Suprapubic skin (tissue), 4 donors: ENCODE results near the gene MCC.

ENCODE experiments used
- CTCF ChIP-seq, 2 donors: fragments of 200-600 bp in 1 of 2; fragments of 450-650 bp in 1 of 2; sonication (generic) in 1 of 2; IDR thresholded peaks; one replicate each; pipeline ENCODE4 v1.5.1; 2016 to 2019; ENCODE audit warnings: antibody characterized with exemption in 2 of 2, mild to moderate bottlenecking in 1 of 2, moderate library complexity in 1 of 2
- EP300 ChIP-seq: sonication (generic); formaldehyde crosslinking; IDR thresholded peaks from one replicate; pipeline ENCODE4 v1.6.1; 2017; ENCODE audit warnings: antibody characterized with exemption
- POLR2A ChIP-seq, 2 donors: fragments of 450-650 bp; IDR thresholded peaks; one replicate each; pipeline ENCODE4 v1.6.1; 2017; ENCODE audit warnings: antibody characterized with exemption in 2 of 2, mild to moderate bottlenecking in 2 of 2, moderate library complexity in 2 of 2
- POLR2AphosphoS5 ChIP-seq, 3 donors: sonication (generic); formaldehyde crosslinking; IDR thresholded peaks; one replicate each; pipeline ENCODE4 v1.6.1; 2017; ENCODE audit warnings: antibody characterized with exemption in 3 of 3

- TF ChIP-seq POLR2A (IDR thresholded peaks at IDR 0.05): no peak
- no peak for TF ChIP-seq CTCF (IDR thresholded peaks at IDR 0.05)
- TF ChIP-seq EP300: no peak
- no peak for TF ChIP-seq POLR2AphosphoS5 (IDR thresholded peaks at IDR 0.05)
Measured at GRCh38 chr5:113293975-113294310, 194.3 kb downstream of the MCC start.
